Testis (tissue), 2 donors: Measurements from ENCODE around the gene NUDT14.

Experiments
- POLR2A ChIP-seq: fragments of 450-650 bp; IDR thresholded peaks from one replicate; pipeline ENCODE4 v1.6.1; 2017; ENCODE audit warnings: antibody characterized with exemption, mild to moderate bottlenecking, moderate library complexity
- TF ChIP-seq, protein P1 (sequence below), 3 experiments: fragments of 450-650 bp in 2 of 3; fragments of 200-600 bp in 1 of 3; sonication (generic) in 1 of 3; IDR thresholded peaks; one replicate each; pipeline ENCODE4 v1.5.1; 2016 to 2019; ENCODE audit warnings: antibody characterized with exemption in 3 of 3, mild to moderate bottlenecking in 2 of 3, moderate library complexity in 1 of 3

DNA sequence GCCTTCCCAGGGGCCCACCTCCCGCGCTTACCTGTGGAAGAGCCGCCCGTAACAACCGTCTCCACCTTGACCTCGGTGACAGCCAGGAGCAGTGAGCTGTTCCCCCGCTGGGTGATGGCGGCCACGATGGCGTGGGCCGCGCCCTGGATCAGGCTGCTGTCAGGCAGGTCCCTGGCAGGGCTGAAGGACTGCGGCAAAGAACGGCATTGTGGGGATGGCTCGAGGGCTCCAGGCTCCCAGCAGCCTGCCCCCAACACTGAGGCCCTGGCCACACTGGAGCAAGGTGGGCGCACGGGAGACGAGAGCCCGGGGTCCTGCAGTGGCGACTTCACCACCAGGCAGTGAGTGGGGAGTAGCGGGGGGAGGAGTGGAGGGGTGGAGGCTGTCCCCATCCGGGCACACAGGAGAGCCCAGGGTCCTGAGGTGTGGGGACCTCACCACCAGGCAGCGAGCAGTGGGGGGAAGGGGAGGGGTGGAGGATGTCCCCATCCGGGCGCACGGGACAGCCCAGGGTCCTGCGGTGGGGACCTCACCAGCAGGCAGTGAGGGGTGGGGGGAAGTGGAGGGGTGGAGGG lies 37.6 kb downstream of the NUDT14 start:
- TF ChIP-seq POLR2A: no peak
- TF ChIP-seq, protein P1, sequence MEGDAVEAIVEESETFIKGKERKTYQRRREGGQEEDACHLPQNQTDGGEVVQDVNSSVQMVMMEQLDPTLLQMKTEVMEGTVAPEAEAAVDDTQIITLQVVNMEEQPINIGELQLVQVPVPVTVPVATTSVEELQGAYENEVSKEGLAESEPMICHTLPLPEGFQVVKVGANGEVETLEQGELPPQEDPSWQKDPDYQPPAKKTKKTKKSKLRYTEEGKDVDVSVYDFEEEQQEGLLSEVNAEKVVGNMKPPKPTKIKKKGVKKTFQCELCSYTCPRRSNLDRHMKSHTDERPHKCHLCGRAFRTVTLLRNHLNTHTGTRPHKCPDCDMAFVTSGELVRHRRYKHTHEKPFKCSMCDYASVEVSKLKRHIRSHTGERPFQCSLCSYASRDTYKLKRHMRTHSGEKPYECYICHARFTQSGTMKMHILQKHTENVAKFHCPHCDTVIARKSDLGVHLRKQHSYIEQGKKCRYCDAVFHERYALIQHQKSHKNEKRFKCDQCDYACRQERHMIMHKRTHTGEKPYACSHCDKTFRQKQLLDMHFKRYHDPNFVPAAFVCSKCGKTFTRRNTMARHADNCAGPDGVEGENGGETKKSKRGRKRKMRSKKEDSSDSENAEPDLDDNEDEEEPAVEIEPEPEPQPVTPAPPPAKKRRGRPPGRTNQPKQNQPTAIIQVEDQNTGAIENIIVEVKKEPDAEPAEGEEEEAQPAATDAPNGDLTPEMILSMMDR (IDR thresholded peaks at IDR 0.05): no peak
